DMS 273 treated with DMSO at 0.1 percent for 48 hours (cell line): ENCODE results near the gene WDR41.
"Not testable (repeated sequence)": the region's sequence is repeated elsewhere in the genome, so short reads cannot be mapped to it uniquely, and the experiment has no call there.

ENCODE experiments used
- DNase-seq: peaks from one replicate; lab custom pipeline; 2025; lab: John Stamatoyannopoulos, UW

Gene WDR41

GRCh38 chr5:77402796-77403195 is 89.3 kb downstream of the WDR41 start:
- DNase-seq: no peak

GRCh38 chr5:77400645-77401044 is 91.5 kb downstream of the WDR41 start:
- no peak for DNase-seq

- no peak for DNase-seq
Observed at GRCh38 chr5:77398896-77399295, 93.2 kb downstream of the WDR41 start.

- DNase-seq: no peak
Observed at GRCh38 chr5:77398458-77398857, 93.7 kb downstream of the WDR41 start.

- no peak for DNase-seq
Observed at GRCh38 chr5:77397686-77398292, 94.3 kb downstream of the WDR41 start.

GRCh38 chr5:77396017-77396416 is 96.1 kb downstream of the WDR41 start:
- DNase-seq: no peak

GRCh38 chr5:77394064-77394715 is 97.9 kb downstream of the WDR41 start:
- DNase-seq: no peak

GRCh38 chr5:77391240-77391765 is 100.8 kb downstream of the WDR41 start:
- no peak for DNase-seq

- DNase-seq: no peak
Observed at GRCh38 chr5:77390795-77391194, 101.3 kb downstream of the WDR41 start.

- no peak for DNase-seq
Observed at GRCh38 chr5:77390221-77390620, 101.9 kb downstream of the WDR41 start.

- no peak for DNase-seq
Observed at GRCh38 chr5:77389746-77390145, 102.4 kb downstream of the WDR41 start.

GRCh38 chr5:77386340-77386739 is 105.8 kb downstream of the WDR41 start:
- DNase-seq: not testable (repeated sequence)

- not testable (repeated sequence) for DNase-seq
Observed at GRCh38 chr5:77383336-77383735, 108.8 kb downstream of the WDR41 start.
